HG03159 (cell line): ENCODE data around the gene OLFML3.

Experiments
- ATAC-seq: cut with Tn5 transposase; IDR thresholded peaks from one replicate; pipeline ENCODE4 v1.9.1; 2021; ENCODE audit warnings: mild to moderate bottlenecking, moderate library complexity; ENCODE audit not compliant: unreplicated experiment

OLFML3 gene

GRCh38 chr1:113978863-113979702 lies at the start of gene OLFML3:
Gene OLFML3 (plus strand): TSS chr1:113979474. CDS start chr1:113979517, 43 bp downstream.
- peak; percentile 52 for ATAC-seq

DNA sequence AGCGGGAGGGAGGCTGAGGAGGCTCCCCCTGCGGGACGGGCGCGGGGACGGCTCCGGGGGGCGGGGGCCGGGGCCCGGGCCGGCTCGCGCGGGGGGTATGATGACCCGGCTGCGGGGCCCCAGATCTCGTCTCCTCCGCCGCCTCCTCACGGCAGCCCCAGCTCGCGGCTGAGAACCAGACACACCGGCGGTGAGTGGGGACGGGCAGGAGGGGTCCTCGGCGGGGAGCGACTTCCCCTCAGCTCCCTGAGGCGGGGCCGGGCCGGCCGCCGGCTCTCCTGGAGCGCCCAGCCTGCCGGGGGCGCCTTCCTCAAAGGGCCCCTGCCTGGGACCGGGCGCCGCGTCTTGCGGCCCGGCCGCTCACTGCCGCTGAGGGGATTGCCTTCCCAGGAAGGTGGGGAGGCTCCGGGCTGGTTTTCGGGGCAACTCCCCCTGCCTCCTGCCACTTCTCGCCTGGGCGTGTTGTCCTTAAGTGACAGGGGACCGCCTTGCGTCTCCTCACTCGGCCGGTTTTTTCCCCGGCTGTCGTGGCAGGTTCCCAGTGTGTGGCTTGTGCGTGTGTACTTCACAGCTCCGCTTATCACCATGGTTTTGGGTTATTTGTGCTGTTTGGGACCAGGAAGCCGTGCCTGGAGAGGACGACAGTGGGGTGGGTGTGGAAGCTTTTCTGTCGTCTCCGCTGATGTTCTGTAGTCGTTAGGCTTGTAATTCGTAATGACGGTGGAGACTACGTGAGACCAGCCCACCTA lies 49.4 kb upstream of the OLFML3 start:
- peak; percentile 27 for ATAC-seq

- peak; percentile 49 for ATAC-seq
Observed at GRCh38 chr1:113930499-113931161, 48.6 kb upstream of the OLFML3 start.

- ATAC-seq = no peak
Observed at GRCh38 chr1:113931451-113931851, 47.8 kb upstream of the OLFML3 start.

DNA sequence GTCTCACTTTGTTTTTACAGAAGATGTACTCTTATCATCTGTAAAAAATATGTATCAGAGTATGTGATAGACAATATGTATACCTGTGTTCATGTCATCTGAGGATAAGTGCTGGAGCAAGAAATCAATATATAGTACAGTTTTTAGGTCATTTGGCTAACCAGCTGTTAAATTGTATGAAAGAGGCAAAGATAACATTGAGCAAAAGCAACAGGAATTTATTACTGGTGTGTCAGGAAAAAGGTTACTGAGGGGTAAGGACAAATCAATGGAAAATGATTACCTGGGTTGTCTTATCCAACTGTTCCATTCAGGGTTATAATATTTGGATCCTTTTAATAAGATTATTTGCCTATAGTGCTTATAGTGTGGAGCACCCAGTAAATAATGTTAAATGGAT lies 45.3 kb upstream of the OLFML3 start:
- ATAC-seq = no peak

DNA sequence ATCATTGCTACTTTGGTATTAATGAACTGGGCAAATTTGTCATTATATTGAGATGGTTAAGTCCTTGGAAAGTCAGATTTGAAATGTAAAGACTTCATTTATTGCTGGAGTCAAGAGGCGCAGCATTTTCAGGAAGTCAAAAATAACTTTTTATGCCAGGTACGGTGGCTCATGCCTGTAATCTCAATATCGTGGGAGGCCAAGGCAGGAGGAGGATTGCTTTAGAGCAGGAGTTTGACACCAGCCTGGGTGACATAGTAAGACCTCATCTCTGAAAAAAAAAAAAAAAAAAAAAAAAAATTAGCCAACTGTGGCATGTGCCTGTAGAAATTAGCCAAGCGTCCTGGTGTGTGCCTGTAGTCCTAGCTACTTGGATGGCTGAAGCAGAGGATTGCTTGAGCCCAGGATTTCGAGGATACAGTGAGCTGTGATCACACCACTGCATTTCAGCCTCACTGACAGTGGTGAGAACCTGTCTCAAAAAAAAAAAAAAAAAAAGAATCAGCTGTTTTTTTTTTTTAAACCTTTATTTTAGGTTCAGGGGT lies 44.7 kb upstream of the OLFML3 start:
- ATAC-seq = no peak

- ATAC-seq = no peak
Observed at GRCh38 chr1:113935176-113935575, 44.1 kb upstream of the OLFML3 start.

DNA sequence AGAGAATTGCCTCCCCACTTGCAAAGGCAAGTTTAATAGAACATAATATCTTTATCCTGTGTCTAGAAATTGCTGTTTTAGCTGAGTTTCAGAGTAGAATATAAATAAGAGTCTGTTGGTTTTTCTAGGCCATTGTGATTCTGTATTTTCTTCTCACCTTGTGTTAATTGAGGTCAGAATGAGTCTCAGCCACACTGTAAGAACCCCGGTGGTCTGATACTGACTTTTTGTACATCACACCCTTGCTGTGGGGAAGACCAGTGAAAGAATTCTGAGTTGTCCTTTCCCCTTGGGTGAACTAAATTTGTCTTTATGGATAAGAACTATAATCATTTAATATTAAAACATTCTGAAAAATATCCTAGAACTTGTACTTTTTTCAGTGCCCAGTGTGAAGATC lies 43.3 kb upstream of the OLFML3 start:
- ATAC-seq = no peak

GRCh38 chr1:113937146-113937545 lies 42.1 kb upstream of the OLFML3 start:
- ATAC-seq = no peak

DNA sequence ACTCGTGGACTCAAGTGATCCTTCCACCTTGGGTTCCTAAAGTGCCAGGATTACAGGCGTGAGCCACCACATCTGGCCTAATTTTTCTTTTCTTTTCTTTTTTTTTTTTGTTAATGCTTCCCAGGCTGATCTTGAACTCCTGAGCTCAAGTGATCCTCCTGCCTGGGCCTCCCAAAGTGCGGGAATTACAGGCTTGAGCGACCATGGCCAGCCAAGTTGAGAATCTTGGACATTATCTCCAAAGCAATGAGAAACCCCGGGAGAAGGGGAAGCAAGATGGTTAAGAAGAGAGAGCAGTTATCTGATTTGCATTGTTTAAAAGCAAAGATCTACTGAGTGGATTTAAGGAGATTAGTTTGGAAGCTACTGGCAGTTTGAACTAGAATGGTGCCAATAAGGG lies 41.1 kb upstream of the OLFML3 start:
- ATAC-seq = no peak

- peak; percentile 55 for ATAC-seq
Observed at GRCh38 chr1:113940365-113941244, 38.7 kb upstream of the OLFML3 start.

- no peak for ATAC-seq
Observed at GRCh38 chr1:113941245-113941559, 38.1 kb upstream of the OLFML3 start.

GRCh38 chr1:113942527-113942926 lies 36.7 kb upstream of the OLFML3 start:
- ATAC-seq = no peak

DNA sequence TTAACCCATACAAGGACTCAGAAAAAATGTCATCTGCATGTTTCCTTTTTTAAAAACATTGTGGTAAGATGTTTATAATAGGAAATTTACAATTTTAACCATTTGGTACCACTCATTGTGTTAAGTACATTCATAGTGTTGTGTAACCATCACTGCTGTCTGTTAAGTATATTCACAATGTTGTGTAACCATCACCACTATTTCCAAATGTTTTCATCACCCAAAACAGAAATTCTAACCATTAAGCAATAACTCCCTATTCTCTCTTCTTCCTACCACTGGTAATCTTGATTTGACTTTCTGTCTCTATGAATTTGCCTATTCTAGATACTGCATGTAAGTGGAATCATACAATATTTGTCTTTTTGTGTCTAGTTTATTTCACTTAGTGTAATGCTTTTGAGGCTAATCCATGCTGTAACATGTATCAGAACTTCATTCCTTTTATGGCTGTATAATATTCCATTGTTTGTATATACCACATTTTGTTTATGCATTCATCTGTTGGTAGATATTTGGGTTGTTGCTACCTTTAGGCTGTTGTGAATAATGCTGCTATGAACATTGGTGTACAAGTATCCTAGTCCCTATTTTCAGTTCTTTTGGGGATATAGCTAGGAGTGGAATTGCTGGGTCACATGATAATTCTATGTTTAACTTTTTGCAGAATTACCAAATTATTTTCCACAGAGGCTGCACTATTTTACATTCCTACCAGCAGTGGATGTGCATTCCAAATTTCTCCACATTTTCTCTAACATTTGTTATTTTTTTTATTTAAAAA lies 36.1 kb upstream of the OLFML3 start:
- ATAC-seq = no peak

- no peak for ATAC-seq
Observed at GRCh38 chr1:113945329-113945728, 33.9 kb upstream of the OLFML3 start.

GRCh38 chr1:113946112-113946511 lies 33.2 kb upstream of the OLFML3 start:
- ATAC-seq = no peak

GRCh38 chr1:113946678-113947387 lies 32.4 kb upstream of the OLFML3 start:
- no peak for ATAC-seq

GRCh38 chr1:113947388-113948107 lies 31.7 kb upstream of the OLFML3 start:
- no peak for ATAC-seq
